Cardiac muscle cell (in vitro differentiated cells and primary cell): ENCODE results near the gene NOS3. TPM values are rescaled to one million over a fixed set of nuclear protein-coding genes. Genes with fewer than 3 reads are reported as not detected.

Source experiments
- DNase-seq, 2 donors: peaks; one replicate each; pipeline versions ENCODE4 v3.0.0 to v3.0.0-alpha.2; 2010 to 2017; ENCODE audit warnings: low read depth in 1 of 2, low spot score in 1 of 2
- H3K27ac ChIP-seq: fragments of 200-600 bp; sonication (generic); 2 replicates; pipeline ENCODE4 v1.5.1; 2016
- H3K27me3 ChIP-seq: fragments of 200-600 bp; sonication (generic); 2 replicates; pipeline ENCODE4 v1.6.0; 2016; ENCODE audit warnings: control low read depth
- H3K36me3 ChIP-seq: fragments of 200-600 bp; sonication (generic); 2 replicates; pipeline ENCODE4 v1.5.1; 2016; ENCODE audit warnings: control low read depth
- H3K4me1 ChIP-seq: fragments of 200-600 bp; sonication (generic); 2 replicates; pipeline ENCODE4 v1.8.1; 2017; ENCODE audit warnings: low read depth, mild to moderate bottlenecking, mixed run types
- H3K4me3 ChIP-seq: fragments of 200-600 bp; sonication (generic); 2 replicates; pipeline ENCODE4 v1.5.1; 2016; ENCODE audit warnings: mild to moderate bottlenecking
- H3K9me3 ChIP-seq: fragments of 200-600 bp; sonication (generic); 2 replicates; pipeline ENCODE4 v1.5.1; 2017; ENCODE audit warnings: low read depth, mild to moderate bottlenecking, control low read depth
- CTCF ChIP-seq: IDR thresholded peaks from 2 replicates; pipeline ENCODE4 v1.5.1; 2012; ENCODE audit warnings: low read depth, mild to moderate bottlenecking, low read length
- polyA plus RNA-seq: library from polyadenylated mRNA; unstranded; fragments of >200 nt; fragmentation: Nextera tagmentation; extraction: Ambion mirVana; gene quantifications from 2 replicates; pipeline ENCODE4 v1.2.1, GENCODE V29; 2016
- total RNA-seq: library from RNA; depleted of rRNA; stranded (reverse); fragments of >200 nt; gene quantifications from 2 replicates; pipeline ENCODE4 v1.2.3, GENCODE V29; 2016

The NOS3 gene
- total and polyA plus RNA-seq, 2 experiments from 2014 or later: 13.1 to 20.3 TPM

- Histone ChIP-seq H3K9me3 (no peaks in the 10 kb centered on the region), H3K27ac (no peak overlapping the region), H3K27me3 (no peaks in the 10 kb centered on the region), H3K36me3 (no peaks in the 10 kb centered on the region), H3K4me1 (peaks cover 12% of the 10 kb centered on the region), H3K4me3 (no peak overlapping the region)
- TF ChIP-seq CTCF: peak; percentile 88
- peak; percentile 61 to 87 for DNase-seq
Observed at GRCh38 chr7:150986099-150986512, 4.7 kb upstream of the NOS3 start.

GRCh38 chr7:150986556-150986955 lies 4.3 kb upstream of the NOS3 start:
- Histone ChIP-seq H3K36me3 (no peaks in the 10 kb centered on the region), H3K27me3 (no peaks in the 10 kb centered on the region), H3K9me3 (no peaks in the 10 kb centered on the region), H3K4me3 (no peak overlapping the region), H3K4me1 (peaks cover 7% of the 10 kb centered on the region), H3K27ac (no peak overlapping the region)
- no peak for TF ChIP-seq CTCF
- DNase-seq: no peak

- peak; percentile 53 to 84 for DNase-seq
- Histone ChIP-seq H3K4me3 (no peak overlapping the region), H3K36me3 (no peaks in the 10 kb centered on the region), H3K27me3 (no peaks in the 10 kb centered on the region), H3K4me1 (peaks cover 12% of the 10 kb centered on the region), H3K27ac (no peak overlapping the region), H3K9me3 (no peaks in the 10 kb centered on the region)
- TF ChIP-seq CTCF: peak; percentile 87
Observed at GRCh38 chr7:150988230-150989226, 2.3 kb upstream of the NOS3 start.

GRCh38 chr7:150989456-150989855 lies 1.4 kb upstream of the NOS3 start:
- Histone ChIP-seq H3K36me3 (no peaks in the 10 kb centered on the region), H3K27me3 (no peaks in the 10 kb centered on the region), H3K9me3 (no peaks in the 10 kb centered on the region), H3K4me1 (peaks cover 22% of the 10 kb centered on the region), H3K4me3 (no peak overlapping the region), H3K27ac (no peak overlapping the region)
- no peak for DNase-seq
- TF ChIP-seq CTCF: no peak

- Histone ChIP-seq H3K4me1 (peaks cover 37% of the 10 kb centered on the region), H3K4me3 (no peak overlapping the region), H3K9me3 (no peaks in the 10 kb centered on the region), H3K36me3 (no peaks in the 10 kb centered on the region), H3K27ac (no peak overlapping the region), H3K27me3 (no peaks in the 10 kb centered on the region)
- TF ChIP-seq CTCF: no peak
- no peak for DNase-seq
Observed at GRCh38 chr7:150992051-150992640, 1.3 kb downstream of the NOS3 start.
